WI38 (cell line): ENCODE results near the gene LDB2.

Experiments
- H3K4me3 ChIP-seq: 2 replicates; pipeline ENCODE4 v1.5.1; 2011; ENCODE audit warnings: low read depth, mild to moderate bottlenecking, control low read depth, low read length
- TF ChIP-seq, protein P1 (sequence below): IDR thresholded peaks from 2 replicates; pipeline ENCODE4 v1.5.1; 2012; ENCODE audit warnings: low read depth, mild to moderate bottlenecking, control low read depth, low read length

Gene LDB2

DNA sequence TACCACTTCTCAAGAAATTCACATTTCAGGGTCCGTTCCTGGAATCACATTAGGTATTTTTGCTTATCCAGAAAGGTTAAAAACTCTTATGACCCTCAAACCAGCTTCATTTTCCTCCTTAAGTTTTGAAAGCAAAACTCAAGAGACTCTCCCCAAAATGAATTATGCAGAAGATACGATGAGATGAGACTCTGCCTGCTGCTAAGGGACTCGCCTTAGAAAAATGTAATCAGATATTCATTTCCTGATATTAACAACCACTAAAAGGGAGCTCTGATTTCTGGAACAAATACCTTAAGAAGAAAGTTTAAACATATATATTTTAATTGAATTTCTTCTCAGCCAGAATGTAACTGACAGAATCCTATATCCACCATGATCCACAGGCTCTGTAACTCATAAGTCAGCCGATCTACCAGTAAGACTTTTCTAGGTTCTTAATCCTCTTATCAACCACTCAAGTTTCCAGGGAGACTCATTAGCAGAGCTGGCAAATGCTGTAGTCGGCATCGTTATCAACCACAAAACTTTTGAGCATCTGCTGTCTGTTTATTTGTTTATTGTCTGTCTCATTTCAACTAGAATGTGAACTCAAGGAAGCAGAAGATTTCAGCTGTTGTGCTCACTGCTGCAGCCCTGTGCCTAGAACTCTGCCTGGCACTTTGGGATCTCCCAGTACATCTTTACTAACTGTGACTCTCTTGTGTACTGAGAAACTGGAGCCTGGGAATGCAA, 112.5 kb downstream of the LDB2 start:
- no peak overlapping the region for H3K4me3 ChIP-seq
- TF ChIP-seq, protein P1, sequence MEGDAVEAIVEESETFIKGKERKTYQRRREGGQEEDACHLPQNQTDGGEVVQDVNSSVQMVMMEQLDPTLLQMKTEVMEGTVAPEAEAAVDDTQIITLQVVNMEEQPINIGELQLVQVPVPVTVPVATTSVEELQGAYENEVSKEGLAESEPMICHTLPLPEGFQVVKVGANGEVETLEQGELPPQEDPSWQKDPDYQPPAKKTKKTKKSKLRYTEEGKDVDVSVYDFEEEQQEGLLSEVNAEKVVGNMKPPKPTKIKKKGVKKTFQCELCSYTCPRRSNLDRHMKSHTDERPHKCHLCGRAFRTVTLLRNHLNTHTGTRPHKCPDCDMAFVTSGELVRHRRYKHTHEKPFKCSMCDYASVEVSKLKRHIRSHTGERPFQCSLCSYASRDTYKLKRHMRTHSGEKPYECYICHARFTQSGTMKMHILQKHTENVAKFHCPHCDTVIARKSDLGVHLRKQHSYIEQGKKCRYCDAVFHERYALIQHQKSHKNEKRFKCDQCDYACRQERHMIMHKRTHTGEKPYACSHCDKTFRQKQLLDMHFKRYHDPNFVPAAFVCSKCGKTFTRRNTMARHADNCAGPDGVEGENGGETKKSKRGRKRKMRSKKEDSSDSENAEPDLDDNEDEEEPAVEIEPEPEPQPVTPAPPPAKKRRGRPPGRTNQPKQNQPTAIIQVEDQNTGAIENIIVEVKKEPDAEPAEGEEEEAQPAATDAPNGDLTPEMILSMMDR, result no peak

DNA sequence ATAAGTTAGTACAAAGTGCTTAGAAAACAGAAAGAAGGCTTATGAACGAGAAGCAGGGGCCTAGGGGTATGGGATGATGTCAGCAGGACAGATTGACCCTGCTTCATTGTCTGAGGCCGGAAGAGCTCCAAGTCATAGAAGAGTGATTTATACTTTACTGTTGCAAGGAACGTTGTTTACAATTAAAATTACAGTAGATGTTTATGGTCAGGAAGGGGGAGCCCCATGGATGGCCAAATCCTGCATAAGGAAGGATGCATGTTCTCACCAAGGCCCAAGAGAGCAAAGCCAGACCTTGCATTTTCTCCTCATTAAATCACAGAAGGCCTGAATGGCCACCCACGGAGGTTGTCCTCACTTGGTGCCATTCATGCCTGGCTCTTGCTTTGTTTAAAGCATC, 115.3 kb downstream of the LDB2 start:
- TF ChIP-seq, protein P1, result no peak
- no peak overlapping the region for H3K4me3 ChIP-seq

GRCh38 chr4:16779028-16779675, 119.3 kb downstream of the LDB2 start:
- TF ChIP-seq, protein P1, result no peak
- H3K4me3 ChIP-seq, result no peak overlapping the region

DNA sequence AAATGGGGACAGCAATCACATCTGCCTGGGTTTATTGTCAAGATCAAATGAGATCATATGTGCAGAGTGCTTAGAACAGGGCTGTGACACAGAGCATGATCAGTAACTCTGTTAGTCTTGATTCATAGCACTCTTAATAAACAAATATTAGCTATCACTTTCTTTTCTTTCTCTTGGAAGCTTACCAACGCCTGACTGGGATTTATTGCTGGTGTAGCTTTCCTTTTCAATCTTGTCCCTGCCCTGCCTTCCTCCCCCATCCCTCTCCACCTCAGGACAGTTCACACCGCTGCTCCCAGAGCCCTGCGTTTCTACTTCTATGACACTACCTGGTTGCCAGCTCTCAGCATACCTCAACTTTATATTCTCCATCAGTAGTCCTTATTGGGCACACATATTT, 120.7 kb downstream of the LDB2 start:
- TF ChIP-seq, protein P1, result no peak
- no peak overlapping the region for H3K4me3 ChIP-seq

- H3K4me3 ChIP-seq, result no peak overlapping the region
- TF ChIP-seq, protein P1, result no peak
Observed at GRCh38 chr4:16775411-16776154, 122.9 kb downstream of the LDB2 start.

- H3K4me3 ChIP-seq, result no peak overlapping the region
- TF ChIP-seq, protein P1, result no peak
Observed at GRCh38 chr4:16772366-16772850, 126.0 kb downstream of the LDB2 start.
